ENCODE results near the gene RND2.

DNA sequence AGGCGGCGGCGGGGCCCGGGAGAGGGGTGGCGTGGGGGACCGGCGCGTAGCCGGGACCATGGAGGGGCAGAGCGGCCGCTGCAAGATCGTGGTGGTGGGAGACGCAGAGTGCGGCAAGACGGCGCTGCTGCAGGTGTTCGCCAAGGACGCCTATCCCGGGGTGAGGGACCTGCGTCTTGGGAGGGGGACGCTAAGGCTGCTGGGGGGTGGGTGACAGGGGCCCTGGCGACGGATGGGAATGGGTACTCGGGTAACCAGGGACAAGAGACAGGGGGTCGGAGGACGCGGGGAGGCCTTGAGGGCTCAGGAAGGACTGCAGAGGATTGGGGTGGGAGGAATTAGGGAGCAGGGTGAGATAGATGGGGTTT is 243 bp downstream of the RND2 start:
- TF ChIP-seq, protein P1, sequence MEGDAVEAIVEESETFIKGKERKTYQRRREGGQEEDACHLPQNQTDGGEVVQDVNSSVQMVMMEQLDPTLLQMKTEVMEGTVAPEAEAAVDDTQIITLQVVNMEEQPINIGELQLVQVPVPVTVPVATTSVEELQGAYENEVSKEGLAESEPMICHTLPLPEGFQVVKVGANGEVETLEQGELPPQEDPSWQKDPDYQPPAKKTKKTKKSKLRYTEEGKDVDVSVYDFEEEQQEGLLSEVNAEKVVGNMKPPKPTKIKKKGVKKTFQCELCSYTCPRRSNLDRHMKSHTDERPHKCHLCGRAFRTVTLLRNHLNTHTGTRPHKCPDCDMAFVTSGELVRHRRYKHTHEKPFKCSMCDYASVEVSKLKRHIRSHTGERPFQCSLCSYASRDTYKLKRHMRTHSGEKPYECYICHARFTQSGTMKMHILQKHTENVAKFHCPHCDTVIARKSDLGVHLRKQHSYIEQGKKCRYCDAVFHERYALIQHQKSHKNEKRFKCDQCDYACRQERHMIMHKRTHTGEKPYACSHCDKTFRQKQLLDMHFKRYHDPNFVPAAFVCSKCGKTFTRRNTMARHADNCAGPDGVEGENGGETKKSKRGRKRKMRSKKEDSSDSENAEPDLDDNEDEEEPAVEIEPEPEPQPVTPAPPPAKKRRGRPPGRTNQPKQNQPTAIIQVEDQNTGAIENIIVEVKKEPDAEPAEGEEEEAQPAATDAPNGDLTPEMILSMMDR (IDR thresholded peaks at IDR 0.05) = no peak
- no peak for TF ChIP-seq POLR2A (IDR thresholded peaks at IDR 0.05)

Data from sigmoid colon (tissue), 3 donors.